DMS 273 treated with DMSO at 0.1 percent for 48 hours (cell line): ENCODE data around the gene CCDC7.
"Not testable (repeated sequence)": the region's sequence is repeated elsewhere in the genome, so short reads cannot be mapped to it uniquely, and the experiment has no call there.

ENCODE experiments used
- DNase-seq: peaks from one replicate; lab custom pipeline; 2025; lab: John Stamatoyannopoulos, UW

The CCDC7 gene

GRCh38 chr10:32445740-32446535, at the start of gene CCDC7:
Gene CCDC7, plus strand, starts transcription at chr10:32446140. Its CDS starts 5,503 bp downstream, at chr10:32451643.
- DNase-seq, result peak; percentile 47

- DNase-seq, result not testable (repeated sequence)
Observed at GRCh38 chr10:32397163-32397562, 48.8 kb upstream of the CCDC7 start.

DNA sequence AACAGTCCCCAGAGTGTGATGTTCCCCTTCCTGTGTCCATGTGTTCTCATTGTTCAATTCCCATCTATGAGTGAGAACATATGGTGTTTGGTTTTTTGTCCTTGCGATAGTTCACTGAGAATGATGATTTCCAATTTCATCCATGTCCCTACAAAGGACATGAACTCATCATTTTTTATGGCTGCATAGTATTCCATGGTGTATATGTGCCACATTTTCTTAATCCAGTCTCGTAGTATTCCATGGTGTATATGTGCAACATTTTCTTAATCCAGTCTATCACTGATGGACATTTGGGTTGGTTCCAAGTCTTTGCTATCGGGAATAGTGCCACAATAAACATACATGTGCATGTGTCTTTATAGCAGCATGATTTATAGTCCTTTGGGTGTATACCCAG, 46.2 kb upstream of the CCDC7 start:
- DNase-seq, result not testable (repeated sequence)

- no peak for DNase-seq
Observed at GRCh38 chr10:32400961-32401360, 45.0 kb upstream of the CCDC7 start.

DNA sequence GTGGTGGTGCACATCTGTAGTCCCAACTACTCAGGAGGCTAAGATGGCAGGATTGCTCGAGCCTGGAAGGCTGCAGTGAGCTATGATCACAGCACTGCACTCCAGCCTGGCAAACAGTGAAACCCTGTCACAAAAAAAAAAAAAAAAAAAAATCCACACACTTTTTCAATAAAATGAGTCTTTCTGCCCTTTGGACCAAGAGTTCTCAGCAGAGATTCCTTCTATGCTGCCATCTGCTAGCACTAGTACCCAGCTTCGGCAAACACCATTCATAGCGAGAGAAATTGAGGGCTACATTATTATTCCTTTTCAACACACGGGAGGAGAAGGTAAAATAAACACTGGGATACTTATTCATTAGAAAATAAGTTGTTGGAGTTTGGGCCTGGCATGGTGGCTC, 43.4 kb upstream of the CCDC7 start:
- no peak for DNase-seq

DNA sequence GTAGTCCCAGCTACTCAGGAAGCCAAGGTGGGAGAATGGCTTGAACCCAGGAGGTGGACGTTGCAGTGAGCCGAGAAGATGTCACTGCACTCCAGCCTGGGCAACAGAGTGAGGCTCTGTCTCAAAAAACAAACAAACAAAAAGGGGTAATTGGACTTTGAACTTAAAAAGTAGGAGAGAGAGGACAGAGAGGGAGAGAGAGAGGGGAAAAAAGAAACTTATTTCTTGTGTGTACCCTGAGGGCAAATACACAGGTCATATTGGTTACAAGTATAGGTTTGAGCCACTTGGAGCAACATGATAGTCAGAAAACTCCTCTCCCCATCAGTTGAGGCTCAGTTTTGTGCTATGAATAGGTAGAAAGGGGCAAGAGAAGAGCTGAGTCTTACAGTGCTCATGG, 42.8 kb upstream of the CCDC7 start:
- no peak for DNase-seq

DNA sequence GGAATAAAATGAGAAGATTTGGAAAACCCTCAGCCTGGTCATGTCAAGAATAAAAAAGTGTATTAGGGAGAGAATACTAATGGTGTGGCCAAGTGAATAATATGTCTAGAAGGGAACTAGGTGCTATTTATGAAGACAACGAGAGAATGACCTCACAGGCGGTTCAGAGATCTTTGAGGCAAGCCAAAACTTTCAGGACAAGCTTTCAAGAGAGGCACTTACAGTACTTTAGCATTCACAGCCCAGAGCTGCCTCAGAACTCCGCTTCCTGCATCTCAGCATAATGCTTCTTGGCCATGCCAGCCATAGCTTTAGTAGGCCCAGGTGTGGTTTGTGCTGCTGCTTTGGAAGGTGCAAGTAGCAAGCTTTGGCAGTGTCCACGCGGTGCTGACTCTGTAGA, 37.2 kb upstream of the CCDC7 start:
- DNase-seq, result no peak

DNA sequence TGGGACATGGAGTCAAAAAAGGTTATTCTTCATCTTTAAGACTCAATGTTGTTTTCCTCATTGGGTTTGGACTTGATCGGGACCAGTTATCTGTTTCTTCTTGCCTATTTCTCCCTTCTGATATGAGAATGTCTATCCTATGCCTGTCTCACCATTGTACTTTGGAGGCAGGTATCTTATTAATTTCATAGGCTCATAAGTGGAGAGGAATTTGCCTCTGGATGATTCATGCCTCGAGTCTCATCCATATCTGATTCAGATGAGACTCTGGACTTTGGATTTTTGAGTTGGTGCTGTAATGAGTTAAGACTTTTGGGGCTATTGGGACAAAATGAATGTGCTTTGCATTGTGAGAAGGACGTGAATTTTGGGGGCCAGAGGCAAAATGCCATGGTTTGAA, 36.2 kb upstream of the CCDC7 start:
- no peak for DNase-seq

DNA sequence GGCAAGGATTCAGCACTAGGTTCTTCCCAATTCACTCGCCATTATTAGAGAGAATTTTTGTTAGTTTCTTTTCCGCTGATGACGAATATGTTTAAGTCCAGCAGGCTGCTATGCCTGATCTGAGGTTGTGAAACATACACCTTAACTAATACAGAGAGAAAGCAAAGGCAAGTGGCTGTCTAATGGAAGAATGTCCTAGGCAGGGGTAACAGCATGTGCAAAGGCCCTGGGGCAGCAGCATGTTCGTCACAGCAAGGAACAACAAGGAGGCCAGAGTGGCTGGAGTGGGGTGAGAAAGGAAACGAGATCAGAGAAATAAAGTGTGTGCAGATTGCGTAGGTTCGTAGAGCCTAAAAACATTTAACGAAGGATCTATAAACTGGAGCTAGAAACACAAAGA, 35.4 kb upstream of the CCDC7 start:
- DNase-seq, result no peak

DNA sequence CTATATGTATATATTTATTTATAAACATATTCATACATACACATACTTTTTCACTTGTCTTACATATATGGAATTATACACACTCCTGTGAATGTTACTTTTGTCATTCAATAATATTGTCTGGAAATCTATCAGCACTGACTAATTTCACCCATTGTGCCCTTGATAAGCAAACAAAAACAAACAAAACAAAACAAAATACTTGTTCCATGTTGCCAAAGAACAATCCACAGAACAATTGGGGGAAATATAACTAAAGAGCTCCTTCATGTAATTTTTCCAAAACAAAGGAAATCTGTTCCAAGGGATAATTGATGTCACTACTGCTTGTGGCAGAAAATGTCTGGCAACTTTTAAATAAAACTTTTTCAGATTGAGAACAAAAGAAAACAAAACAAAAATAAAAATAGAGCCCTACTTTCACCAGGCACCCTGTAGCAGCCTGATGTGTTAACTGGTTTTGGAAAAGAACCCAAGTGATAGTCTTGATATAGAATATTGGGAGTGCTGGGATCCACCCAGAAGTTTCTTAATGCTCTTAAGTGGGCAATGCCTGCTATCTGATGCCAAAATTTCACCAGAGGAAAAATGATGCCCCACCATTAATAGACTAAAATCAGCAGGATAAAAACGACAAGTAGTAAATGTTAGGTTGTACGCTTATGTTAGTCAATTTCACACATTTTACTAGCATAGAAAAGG, 34.0 kb upstream of the CCDC7 start:
- no peak for DNase-seq

DNA sequence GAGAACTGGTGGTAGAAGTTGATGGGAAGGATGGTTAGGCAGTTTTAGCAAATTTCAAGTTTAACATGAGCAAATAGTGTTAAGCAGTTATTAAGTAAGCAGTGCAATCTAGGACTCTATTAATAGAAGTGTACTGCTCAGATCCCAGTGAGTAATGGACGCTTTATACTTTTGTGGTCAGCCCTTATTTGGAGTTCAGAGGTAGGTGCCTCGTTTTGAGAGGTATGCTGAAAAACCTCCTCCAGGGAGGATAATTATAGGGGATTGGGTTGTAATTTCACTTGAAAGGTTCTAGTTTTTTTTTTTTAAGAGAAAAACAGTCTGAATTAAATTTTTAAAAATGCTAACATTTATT, 33.5 kb upstream of the CCDC7 start:
- DNase-seq, result no peak

GRCh38 chr10:32413513-32413912, 32.4 kb upstream of the CCDC7 start:
- DNase-seq, result no peak

- DNase-seq, result no peak
Observed at GRCh38 chr10:32415361-32415760, 30.6 kb upstream of the CCDC7 start.

- no peak for DNase-seq
Observed at GRCh38 chr10:32417911-32418547, 27.9 kb upstream of the CCDC7 start.

DNA sequence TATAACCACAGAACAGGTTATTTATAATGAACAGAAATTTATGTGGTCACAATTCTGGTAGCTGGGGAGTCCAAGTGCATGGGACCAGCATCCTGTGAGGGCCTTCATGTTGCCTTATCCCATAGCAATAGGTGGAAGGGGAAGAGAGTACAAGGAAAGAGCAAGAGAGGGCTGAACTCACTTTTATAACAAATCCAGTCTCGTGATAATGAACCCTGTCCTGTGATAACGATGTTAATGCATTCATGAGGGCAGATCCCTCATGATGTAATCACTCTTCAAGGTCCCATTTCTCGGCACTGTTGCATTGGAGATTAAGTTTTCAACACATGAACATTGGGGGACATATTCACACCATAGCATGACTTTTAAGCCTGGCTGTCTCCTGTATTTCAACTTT, 27.4 kb upstream of the CCDC7 start:
- no peak for DNase-seq

DNA sequence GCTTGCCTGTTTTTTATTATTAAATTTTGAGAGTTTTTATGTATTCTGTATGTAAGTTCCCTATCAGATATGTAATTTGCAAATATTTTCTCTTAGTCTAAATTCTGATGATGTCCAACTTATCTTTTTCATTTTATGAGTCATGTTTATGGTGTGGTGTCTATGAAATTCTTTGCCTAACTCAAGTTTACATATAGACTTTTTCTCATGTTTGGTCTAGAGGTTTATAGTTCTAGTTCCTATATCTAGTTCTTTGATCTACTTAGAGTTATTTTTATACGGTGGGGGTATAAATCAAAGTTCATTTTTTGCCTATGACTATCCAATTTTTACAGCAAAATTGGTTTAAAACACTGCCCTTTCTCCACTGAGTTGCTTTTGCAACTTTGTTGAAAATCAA, 26.3 kb upstream of the CCDC7 start:
- no peak for DNase-seq

- no peak for DNase-seq
Observed at GRCh38 chr10:32426186-32426585, 19.8 kb upstream of the CCDC7 start.

DNA sequence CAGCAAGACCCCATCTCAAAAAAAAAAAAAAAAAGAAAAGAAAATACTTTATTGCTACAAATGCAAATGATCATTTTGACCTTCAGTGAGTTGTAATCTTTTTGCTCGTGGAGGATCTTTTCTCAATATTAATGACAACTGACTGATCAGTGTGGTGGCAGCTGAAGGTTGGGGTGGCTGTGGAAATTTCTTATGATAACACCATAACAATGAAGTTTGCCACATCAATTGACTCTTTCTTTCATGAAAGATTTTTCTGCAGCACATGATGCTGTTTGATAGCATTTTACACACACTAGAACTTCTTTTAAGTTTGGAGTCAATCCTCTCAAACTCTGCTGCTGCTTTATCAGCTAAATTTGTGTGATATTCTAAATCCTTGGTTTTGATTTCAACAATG, 12.4 kb upstream of the CCDC7 start:
- DNase-seq, result no peak

- no peak for DNase-seq
Observed at GRCh38 chr10:32436215-32436614, 9.7 kb upstream of the CCDC7 start.

DNA sequence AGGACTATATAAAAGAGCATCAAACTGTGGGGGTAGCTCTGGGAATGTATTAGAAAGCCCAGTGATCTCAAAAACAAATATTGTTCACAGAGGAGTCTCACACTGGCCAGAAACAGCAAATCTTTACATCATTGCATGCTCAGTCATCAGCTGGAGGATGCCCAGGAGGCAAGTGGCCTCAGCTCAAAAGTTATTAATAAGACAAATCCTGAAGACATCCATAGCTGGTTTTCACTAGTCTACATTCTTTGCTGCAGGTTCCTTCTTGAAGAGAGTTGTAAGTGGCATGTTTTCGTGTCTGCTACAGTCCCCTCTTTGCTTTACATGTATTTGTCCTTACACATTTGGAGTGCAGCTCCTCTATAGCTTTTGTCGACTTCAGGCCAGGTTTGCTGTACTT, 8.6 kb upstream of the CCDC7 start:
- no peak for DNase-seq

DNA sequence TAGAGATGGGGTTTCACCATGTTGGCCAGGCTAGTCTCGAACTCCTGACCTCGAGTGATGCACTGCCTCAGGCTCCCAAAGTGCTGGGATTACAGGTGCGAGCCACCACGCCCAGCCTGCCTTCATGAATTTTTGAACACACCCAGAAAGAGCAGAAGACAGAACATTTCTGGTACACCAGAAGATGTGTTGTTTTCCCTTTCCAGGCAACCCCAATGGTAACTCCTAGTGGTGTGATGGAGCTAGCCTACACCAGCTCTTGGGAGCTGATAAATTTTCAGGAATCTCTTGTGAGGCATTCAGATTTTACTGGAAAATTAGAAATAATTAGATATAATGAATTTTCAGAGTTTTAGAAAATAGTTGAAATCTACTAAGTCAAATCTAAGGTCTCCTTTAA, 904 bp upstream of the CCDC7 start:
- no peak for DNase-seq

DNA sequence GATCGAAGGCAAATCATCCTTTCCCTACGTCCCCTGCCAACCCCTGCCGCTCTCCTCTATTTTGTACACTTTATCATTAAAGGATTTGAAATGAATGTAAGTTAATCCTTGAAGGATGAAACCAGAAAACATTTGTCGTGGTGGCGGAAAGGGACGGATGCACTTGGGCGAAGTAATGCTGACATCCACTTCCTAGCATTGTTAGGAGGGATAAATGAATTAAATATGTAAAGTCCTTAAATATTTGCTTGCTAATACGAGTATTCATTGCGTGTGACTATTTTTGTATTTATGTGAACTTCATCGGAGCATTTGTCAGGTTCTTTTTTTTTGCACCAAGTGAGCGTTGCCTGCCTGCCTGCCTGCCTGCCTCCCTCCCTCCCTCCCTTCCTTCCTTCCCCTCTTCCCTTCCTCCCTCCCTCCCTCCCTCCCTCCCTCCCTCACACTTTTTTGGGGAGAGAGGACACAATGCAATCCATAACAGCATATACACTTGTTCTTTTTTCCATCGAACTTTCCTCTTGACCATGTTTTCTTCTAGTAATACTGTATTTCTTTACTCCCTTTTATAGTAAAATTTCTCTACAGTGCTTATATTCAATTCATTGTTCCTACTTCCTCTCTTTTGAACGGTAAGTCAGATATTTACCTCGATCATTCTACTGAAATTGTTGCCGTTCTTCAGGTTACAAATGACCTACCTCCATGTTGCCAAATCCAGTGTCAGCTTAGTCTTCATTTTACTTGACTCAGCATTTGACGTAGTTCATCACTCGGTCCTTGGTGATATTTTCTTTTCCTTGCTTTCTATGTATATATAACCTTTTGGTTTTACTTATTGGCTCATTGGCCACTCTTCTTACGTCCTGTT, 831 bp downstream of the CCDC7 start:
- DNase-seq, result peak; percentile 16
